C4-2B (cell line): ENCODE results near the gene MKX.

ENCODE experiments used
- H3K27ac ChIP-seq: fragments of 450-650 bp; 2 replicates; pipeline ENCODE4 v1.5.1; 2017
- ZFX ChIP-seq: fragments of 450-650 bp; IDR thresholded peaks from 2 replicates; pipeline ENCODE4 v1.6.1; 2017
- TF ChIP-seq, protein P1 (sequence below): fragments of 450-650 bp; conservative IDR thresholded peaks from 2 replicates; pipeline ENCODE4 v1.5.1; 2017; ENCODE audit warnings: mild to moderate bottlenecking

The MKX gene

DNA sequence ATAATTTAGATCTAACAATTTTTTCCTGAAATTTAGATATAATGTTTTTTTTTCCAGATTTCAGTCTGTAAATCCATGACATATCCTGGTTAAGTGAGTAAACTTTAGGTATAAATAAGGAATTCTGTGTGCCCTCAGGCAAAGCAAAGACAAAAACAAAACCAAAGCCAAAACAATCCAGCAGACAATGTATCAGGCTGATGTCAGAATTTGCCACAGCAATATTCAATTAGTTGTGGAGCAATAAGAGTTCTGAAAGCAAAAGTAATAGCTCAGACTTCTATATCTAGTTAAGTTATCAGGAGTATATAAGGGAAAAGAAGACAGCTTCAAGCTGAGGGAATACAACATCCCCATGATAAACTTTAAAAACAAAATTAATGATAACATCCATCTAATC, 82.0 kb downstream of the MKX start:
- no peak overlapping the region for H3K27ac ChIP-seq
- TF ChIP-seq, protein P1, sequence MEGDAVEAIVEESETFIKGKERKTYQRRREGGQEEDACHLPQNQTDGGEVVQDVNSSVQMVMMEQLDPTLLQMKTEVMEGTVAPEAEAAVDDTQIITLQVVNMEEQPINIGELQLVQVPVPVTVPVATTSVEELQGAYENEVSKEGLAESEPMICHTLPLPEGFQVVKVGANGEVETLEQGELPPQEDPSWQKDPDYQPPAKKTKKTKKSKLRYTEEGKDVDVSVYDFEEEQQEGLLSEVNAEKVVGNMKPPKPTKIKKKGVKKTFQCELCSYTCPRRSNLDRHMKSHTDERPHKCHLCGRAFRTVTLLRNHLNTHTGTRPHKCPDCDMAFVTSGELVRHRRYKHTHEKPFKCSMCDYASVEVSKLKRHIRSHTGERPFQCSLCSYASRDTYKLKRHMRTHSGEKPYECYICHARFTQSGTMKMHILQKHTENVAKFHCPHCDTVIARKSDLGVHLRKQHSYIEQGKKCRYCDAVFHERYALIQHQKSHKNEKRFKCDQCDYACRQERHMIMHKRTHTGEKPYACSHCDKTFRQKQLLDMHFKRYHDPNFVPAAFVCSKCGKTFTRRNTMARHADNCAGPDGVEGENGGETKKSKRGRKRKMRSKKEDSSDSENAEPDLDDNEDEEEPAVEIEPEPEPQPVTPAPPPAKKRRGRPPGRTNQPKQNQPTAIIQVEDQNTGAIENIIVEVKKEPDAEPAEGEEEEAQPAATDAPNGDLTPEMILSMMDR: no peak
- no peak for TF ChIP-seq ZFX

DNA sequence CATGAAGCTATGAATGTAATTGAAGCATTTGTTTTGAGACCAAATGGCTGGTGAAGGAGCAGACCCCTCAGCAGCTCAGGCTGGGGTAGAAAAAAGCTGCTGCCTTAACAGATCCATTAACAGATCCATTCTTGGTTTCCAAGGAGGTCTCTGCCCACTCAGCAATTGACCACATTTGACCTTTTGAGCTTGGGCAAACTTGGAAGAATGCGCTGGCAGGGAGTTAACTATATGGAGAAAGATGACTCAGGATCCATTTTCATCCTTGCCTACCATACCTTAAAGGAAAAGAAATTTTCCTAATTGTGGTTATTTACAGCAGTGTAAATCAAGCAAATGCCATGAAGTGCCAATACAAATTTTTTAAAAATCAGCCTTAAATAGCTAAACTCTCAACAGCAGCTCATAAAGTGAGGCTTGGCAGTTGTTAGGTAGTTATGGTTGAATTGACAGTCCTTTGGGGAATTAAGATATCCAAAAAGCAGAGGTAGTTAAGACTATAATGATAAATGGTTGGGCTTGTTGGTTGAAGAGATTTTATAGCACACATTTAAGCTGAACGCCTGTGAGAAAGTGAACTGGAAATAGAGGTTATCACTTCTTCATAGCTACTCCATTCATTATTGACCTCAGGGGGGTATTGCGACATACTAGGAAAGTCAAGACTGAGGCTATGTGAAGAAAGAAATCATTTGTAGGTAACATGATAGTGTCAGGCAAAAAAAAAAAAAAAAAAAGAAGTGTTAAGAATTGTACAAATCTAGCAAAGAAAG, 83.9 kb downstream of the MKX start:
- TF ChIP-seq, protein P1: no peak
- TF ChIP-seq ZFX: no peak
- H3K27ac ChIP-seq: no peak overlapping the region

DNA sequence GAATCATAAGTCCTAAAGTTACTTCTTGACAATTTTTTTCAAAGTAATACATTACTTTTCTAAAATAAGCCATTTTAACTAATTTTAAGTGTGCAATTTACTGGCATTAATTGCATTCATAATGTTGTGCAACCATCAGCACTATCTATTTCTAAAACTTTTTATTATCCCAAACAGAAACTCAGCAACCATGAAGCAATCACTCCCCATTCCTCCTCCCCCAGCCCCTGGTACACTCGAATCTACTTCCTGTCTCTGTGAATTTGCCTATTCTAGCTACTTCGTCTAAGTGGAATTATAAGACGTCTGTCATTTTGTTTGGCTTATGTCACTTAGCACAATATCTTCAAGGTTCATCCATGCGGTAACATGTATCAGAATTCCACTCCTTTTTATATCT, 84.9 kb downstream of the MKX start:
- no peak overlapping the region for H3K27ac ChIP-seq
- TF ChIP-seq ZFX: no peak
- TF ChIP-seq, protein P1: no peak

DNA sequence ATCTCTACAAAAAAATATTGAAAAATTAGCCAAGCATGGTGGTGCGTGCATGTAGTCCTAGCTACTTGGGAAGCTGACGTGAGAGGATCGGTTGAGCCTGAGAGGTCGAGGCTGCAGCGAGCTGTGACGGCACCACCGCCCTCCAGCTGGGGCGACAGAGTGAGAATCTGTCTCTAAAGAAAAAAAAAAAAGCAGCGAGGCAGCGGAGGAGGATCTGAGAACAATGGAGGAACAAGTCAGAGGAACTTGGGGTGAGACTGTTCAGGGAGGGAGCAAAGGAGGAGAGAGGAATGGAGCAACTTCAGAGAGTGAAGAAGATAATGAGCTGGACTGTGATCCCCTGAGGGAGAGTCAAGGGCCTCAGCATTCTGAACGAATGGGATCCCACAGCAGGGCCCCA, 85.4 kb downstream of the MKX start:
- no peak overlapping the region for H3K27ac ChIP-seq
- no peak for TF ChIP-seq ZFX
- TF ChIP-seq, protein P1: no peak

DNA sequence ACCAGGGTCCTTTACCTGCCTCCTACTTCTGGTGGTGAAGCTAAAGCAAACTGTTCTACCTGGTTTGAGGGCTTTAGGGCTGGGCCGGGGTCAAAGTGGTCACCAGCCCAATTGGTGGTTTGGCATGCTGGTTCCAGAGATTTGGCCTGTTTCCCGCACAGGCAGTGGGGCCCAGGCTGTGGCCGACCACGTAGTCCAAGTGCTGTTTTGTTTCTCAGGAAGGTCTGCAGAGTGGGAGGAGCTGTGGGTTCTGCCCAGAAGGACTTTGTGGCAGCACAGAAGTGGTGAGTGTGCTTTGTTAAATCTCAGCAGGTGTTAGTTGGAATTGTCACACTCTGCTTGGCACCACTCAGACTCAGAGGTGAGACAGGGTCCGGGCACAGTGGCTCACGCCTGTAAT, 85.8 kb downstream of the MKX start:
- TF ChIP-seq, protein P1: no peak
- TF ChIP-seq ZFX: no peak
- H3K27ac ChIP-seq: no peak overlapping the region

DNA sequence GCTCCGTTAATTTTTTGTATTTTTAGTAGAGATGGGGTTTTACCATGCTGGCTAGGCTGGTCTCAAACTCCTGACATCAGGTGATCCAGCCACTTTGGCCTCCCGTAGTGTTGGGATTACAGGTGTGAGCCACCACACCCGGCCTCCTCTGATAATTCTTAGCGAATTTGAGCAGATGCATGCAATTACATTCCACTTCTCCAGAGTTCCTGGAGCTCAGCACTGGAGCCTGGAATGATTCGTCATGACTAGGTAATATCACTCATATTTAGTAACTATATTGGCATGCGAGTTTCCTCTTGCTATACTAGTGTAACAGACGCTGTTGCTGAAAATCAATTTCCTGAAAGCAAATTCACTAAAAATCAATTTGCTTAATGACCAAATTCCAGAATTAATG, 86.8 kb downstream of the MKX start:
- TF ChIP-seq, protein P1: no peak
- no peak for TF ChIP-seq ZFX
- no peak overlapping the region for H3K27ac ChIP-seq

DNA sequence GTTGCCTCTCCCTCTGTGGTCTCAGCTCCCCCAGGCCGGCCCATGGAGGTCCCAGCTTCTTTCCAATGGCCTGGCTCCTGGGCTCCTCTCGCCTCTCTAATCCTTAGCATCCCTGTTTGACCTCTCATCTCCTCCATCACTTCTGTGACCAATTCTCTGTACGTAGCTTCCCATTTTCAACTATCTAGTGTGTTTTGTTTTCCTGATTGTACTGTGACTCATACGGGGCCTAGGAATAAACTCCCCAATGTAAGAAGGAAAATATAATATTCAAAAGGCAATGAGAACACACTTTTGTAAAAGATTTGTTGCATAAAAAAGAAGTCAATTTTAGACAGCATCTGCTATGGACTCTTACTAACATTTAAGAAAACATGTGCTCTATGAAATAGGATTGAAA, 90.3 kb downstream of the MKX start:
- no peak overlapping the region for H3K27ac ChIP-seq
- no peak for TF ChIP-seq ZFX
- TF ChIP-seq, protein P1: no peak
